Measurements from ENCODE around the gene IGFBP2.

IGFBP2 gene

GRCh38 chr2:216643986-216644659 lies 10.9 kb downstream of the IGFBP2 start:
- no peak for DNase-seq

GRCh38 chr2:216644842-216645635 lies 11.8 kb downstream of the IGFBP2 start:
- DNase-seq, result no peak

- DNase-seq, result no peak
These were observed 12.4 kb downstream of the IGFBP2 start for GRCh38 chr2:216645636-216645950.

- DNase-seq, result no peak
These were observed 12.9 kb downstream of the IGFBP2 start for GRCh38 chr2:216646116-216646515.

DNA sequence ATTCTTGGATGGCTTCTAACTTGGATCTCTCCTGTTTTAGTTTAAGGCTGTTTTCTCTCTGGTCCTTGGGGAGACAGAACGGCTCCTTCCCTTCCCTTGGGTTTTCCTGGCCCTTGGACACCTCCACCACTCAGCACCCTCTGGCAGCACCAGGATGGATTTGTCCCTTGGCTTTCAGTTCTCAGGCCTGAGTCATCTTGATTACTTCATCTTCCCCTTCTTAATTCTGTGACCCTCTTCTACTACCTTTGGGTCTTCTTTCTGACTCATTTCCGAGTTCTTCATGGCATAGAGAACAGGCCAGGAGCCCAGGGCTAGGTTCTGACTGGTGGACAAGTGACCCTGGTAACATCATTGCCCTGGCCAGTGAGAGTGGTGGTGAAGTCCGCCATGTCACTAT lies 14.9 kb downstream of the IGFBP2 start:
- no peak for DNase-seq

DNA sequence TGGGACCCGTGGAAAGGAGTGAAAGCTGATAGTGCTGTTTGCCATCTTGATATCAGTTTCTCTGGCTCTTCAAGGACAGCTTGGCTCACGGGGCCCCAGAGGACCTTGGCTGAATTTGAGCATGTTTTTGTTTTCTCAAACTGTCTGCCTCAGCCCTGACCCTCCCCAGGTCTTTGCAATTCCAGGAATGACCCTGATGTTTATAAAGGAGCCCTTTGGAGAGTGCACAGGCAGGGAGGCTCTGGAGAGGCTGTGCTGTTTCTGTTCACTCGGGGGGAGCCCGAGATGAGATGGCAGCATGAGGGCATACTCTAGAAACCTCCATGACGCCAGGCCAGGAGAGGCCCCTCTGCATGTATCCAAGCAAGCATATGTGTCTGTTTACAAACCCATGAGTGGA lies 16.4 kb downstream of the IGFBP2 start:
- DNase-seq, result no peak

- no peak for DNase-seq
These were observed 17.5 kb downstream of the IGFBP2 start for GRCh38 chr2:216650626-216651257.

DNA sequence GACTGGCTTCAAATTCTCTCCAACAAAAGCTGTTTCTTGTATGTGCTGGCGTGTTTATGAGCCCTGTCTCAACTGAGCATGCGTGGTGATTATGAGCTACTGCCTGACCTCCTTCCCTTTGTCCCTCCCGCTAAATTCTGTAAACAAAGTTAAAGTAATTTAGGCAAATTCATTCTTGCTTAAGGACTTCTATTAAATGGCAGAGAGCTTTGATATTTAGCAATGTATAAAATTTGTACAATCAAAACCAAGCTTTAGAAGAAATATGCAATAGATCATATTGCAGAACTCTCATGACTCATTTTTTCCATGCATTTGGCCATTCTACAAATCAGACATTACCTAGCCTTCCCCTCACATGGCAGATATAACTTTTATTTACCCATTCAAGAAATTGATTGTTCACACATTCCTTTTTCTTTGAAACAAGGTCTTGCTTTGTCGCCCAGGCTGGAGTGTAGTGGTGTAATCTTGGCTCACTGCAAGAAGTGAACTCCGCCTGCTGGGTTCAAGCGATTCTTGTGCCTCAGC lies 18.2 kb downstream of the IGFBP2 start:
- no peak for DNase-seq

DNA sequence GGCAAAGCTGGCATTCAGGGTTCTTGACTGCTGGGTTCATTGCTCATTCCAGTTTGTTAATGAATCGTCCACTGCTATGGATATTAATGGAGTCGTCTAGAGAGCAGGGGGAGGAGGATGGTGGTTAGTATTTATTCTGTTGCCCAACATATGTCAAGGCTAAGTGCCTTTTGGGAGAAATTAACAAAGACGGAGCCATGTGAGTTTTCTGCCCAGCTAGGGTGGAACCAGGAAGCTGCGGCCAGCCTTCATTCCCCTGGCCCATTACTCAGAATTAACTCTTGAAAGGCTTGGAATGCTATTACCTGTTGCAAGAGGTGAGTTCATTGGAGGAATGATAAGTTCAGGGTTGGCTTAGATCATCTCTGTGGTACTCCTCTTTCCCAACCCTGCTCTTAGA lies 19.3 kb downstream of the IGFBP2 start:
- DNase-seq, result no peak

- DNase-seq, result no peak
These were observed 20.0 kb downstream of the IGFBP2 start for GRCh38 chr2:216653093-216653799.

DNA sequence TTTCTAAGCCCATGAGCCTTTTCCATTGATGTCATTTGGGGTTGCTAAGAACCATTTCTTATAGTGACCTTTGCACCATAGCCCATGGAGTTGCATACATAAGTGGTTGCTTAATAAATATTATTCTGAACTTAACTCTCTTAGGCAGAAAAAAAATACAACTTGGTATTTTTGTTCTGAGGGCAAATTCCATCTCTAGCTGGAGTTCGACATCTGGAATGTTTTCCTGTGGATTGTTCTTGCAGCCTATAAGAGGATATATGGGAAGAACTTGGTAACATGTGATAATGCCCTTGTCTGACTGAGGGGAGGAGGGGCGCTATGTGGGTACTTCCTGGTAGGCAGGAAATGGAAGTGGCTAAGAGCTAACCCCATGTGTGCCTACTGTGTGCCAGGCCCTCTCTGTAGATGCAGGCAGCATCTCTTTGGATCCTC lies 20.7 kb downstream of the IGFBP2 start:
- no peak for DNase-seq

GRCh38 chr2:216654528-216655052 lies 21.4 kb downstream of the IGFBP2 start:
- no peak for DNase-seq

- no peak for DNase-seq
These were observed 24.1 kb downstream of the IGFBP2 start for GRCh38 chr2:216657086-216657855.

DNA sequence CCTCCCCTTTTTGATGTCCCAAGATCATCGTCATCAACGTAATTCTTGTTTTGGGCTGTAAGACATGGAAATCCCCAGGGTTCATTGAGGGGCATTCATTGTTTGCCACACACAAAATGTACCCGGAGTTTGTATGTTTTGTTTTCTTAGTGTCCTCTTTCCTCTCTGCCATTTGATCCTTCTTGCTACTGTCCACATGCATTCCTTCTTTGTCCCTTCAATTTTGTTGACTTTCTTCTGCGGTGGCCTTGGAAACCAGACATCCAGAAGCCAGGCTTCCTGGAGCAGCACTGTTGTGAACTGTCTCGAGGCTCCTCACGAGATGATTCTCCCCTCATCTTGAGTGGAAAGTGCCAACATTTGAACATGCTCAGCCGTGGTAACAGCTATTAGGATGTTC lies 24.8 kb downstream of the IGFBP2 start:
- DNase-seq, result no peak

DNA sequence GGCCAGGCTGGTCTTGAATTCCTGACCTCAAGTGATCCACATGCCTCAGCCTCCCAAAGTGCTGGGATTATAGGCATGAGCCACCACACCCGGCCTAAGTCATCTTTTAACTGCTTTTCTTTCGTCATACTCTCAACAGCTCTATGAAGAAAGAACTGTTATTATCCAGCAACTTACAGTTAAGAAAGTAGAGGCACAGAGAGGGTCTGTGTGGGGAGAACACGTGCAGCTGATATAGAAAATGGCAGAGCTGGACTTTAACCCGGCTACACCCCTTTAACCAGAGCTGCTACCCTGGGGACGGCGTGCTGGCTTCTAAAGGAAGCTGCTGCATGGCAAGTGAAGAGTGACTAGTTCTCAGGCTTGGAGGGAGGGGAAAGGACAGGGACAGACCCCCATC lies 25.5 kb downstream of the IGFBP2 start:
- no peak for DNase-seq

- no peak for DNase-seq
These were observed 26.1 kb downstream of the IGFBP2 start for GRCh38 chr2:216659276-216659675.

- no peak for DNase-seq
These were observed 27.3 kb downstream of the IGFBP2 start for GRCh38 chr2:216660496-216660895.

GRCh38 chr2:216661051-216661450 lies 27.8 kb downstream of the IGFBP2 start:
- no peak for DNase-seq

GRCh38 chr2:216661639-216662375 lies 28.6 kb downstream of the IGFBP2 start:
- no peak for DNase-seq

GRCh38 chr2:216663106-216663505 lies 29.9 kb downstream of the IGFBP2 start:
- DNase-seq, result no peak

- no peak for DNase-seq
These were observed 30.6 kb downstream of the IGFBP2 start for GRCh38 chr2:216663846-216664245.

All from NCI-H774 (cell line).